Endothelial cell of umbilical vein (primary cell): ENCODE measurements around the gene SH3BGRL2. TPM values are rescaled to one million over a fixed set of nuclear protein-coding genes. Genes with fewer than 3 reads are reported as not detected.

Source experiments
- BruUV-seq: library from RNA; stranded (reverse); fragments of 400-500 nt; replicated peaks from 2 replicates; lab custom pipeline; 2021; lab: Mats Ljungman, UMichigan
- CTCF ChIA-PET: fragments of 300-600, 350-600 bp; sonication (Branson Sonifier 250); formaldehyde crosslinking; loops from one replicate; lab custom pipeline; 2021; ENCODE audit warnings: antibody characterized with exemption, inconsistent platforms; lab: Charles Lee
- POLR2A ChIA-PET: fragments of 300-600, 350-600 bp; sonication (Branson Sonifier 250); formaldehyde crosslinking; loops from one replicate; lab custom pipeline; 2021; ENCODE audit warnings: antibody characterized with exemption, inconsistent platforms; lab: Charles Lee
- DNase-seq: peaks from one replicate; pipeline ENCODE4 v3.0.0-alpha.2; 2011; ENCODE audit warnings: low read depth, low spot score
- FAIRE-seq: peaks from 2 replicates; lab custom pipeline; 2011; peaks lifted over from hg19 to GRCh38; lab: Jason Lieb, UNC
- H2AFZ ChIP-seq: 2 replicates; pipeline ENCODE4 v1.6.0; 2012; ENCODE audit warnings: low read depth, low read length, control low read depth, inconsistent platforms
- H3K27ac ChIP-seq: 2 replicates; pipeline ENCODE4 v1.5.1; 2011; ENCODE audit warnings: low read depth, mild to moderate bottlenecking, control low read depth, low read length, moderate library complexity; ENCODE audit not compliant: insufficient read depth
- H3K27me3 ChIP-seq, 2 experiments: 2 replicates each; pipeline versions ENCODE4 v1.6.0 to v1.6.1; 2011; ENCODE audit warnings: low read length in 2 of 2, mixed read lengths in 1 of 2; ENCODE audit not compliant: control insufficient read depth in 2 of 2, insufficient read depth in 2 of 2
- H3K36me3 ChIP-seq, 2 experiments: 2 replicates in 1 of 2; 3 replicates in 1 of 2; pipeline ENCODE4 v1.5.1; 2011; ENCODE audit warnings: low read length in 2 of 2, mild to moderate bottlenecking in 1 of 2, moderate library complexity in 1 of 2; ENCODE audit not compliant: control insufficient read depth in 2 of 2, insufficient read depth in 2 of 2; ENCODE audit errors: extremely low read depth in 1 of 2
- H3K4me1 ChIP-seq: 3 replicates; pipeline ENCODE4 v1.5.1; 2011; ENCODE audit warnings: mild to moderate bottlenecking, low read length; ENCODE audit not compliant: control insufficient read depth, insufficient read depth; ENCODE audit errors: extremely low read depth
- H3K4me2 ChIP-seq: 2 replicates; pipeline ENCODE4 v1.6.1; 2011; ENCODE audit warnings: low read length, control low read depth, mixed read lengths; ENCODE audit not compliant: insufficient read depth
- H3K4me3 ChIP-seq, 3 experiments: fragments of 200-600 bp in 1 of 3; sonication (generic), shearing (Covaris generic) in 1 of 3; replicated peaks in 1 of 3; 2 replicates each; pipeline ENCODE4 v1.5.1; 2011 to 2016; ENCODE audit warnings: control low read depth in 3 of 3, low read length in 3 of 3, mild to moderate bottlenecking in 2 of 3, inconsistent platforms in 1 of 3, low read depth in 1 of 3, moderate library complexity in 1 of 3; ENCODE audit not compliant: insufficient read depth in 1 of 3
- H3K79me2 ChIP-seq: 2 replicates; pipeline ENCODE4 v1.6.0; 2012; ENCODE audit warnings: low read length, inconsistent platforms; ENCODE audit not compliant: control insufficient read depth, insufficient read depth
- H3K9ac ChIP-seq: replicated peaks from 2 replicates; pipeline ENCODE3; 2011; ENCODE audit warnings: low read length, control low read depth; ENCODE audit not compliant: insufficient read depth; ENCODE audit errors: extremely low read depth
- H3K9me1 ChIP-seq: replicated peaks from 3 replicates; pipeline ENCODE4 v1.6.0; 2011; ENCODE audit warnings: mild to moderate bottlenecking, low read length; ENCODE audit not compliant: control insufficient read depth, insufficient read depth; ENCODE audit errors: extremely low read depth
- H3K9me3 ChIP-seq: replicated peaks from 2 replicates; pipeline ENCODE4 v1.5.1; 2012; ENCODE audit warnings: low read length, inconsistent platforms; ENCODE audit not compliant: control insufficient read depth, insufficient read depth
- H4K20me1 ChIP-seq: replicated peaks from 2 replicates; pipeline ENCODE3; 2011; ENCODE audit warnings: mild to moderate bottlenecking, low read length; ENCODE audit not compliant: control insufficient read depth, insufficient read depth; ENCODE audit errors: extremely low read depth
- CTCF ChIP-seq, 2 donors: IDR thresholded peaks; 1 replicate in 1 of 2; 2 replicates in 1 of 2; pipeline ENCODE4 v1.5.1; 2011; ENCODE audit warnings: low read length in 2 of 2, mild to moderate bottlenecking in 2 of 2, moderate library complexity in 2 of 2, control low read depth in 1 of 2, inconsistent platforms in 1 of 2, low read depth in 1 of 2; ENCODE audit not compliant: insufficient read depth in 1 of 2; ENCODE audit errors: extremely low read depth in 1 of 2
- FOS ChIP-seq: IDR thresholded peaks from 2 replicates; pipeline ENCODE4 v1.6.1; 2011; ENCODE audit warnings: mild to moderate bottlenecking, low read length, moderate library complexity, borderline replicate concordance; ENCODE audit not compliant: insufficient read depth
- GATA2 ChIP-seq: IDR thresholded peaks from 2 replicates; pipeline ENCODE4 v1.7.0; 2011; ENCODE audit warnings: low read depth, mild to moderate bottlenecking, moderate library complexity, mixed read lengths, low read length; ENCODE audit not compliant: insufficient read length, insufficient read depth
- JUN ChIP-seq: IDR thresholded peaks from 2 replicates; pipeline ENCODE4 v1.6.1; 2011; ENCODE audit warnings: borderline replicate concordance, low read depth; ENCODE audit not compliant: insufficient read length, insufficient read depth
- POLR2A ChIP-seq: IDR thresholded peaks from 2 replicates; pipeline ENCODE4 v1.6.1; 2012; ENCODE audit warnings: low read depth, mild to moderate bottlenecking, control low read depth, low read length
- POLR2AphosphoS5 ChIP-seq: IDR thresholded peaks from 2 replicates; pipeline ENCODE4 v1.6.1; 2012; ENCODE audit warnings: low read depth, mild to moderate bottlenecking, control low read depth, low read length, moderate library complexity; ENCODE audit not compliant: insufficient read depth
- dilution Hi-C: fragments of 300-500 bp; cut with MboI; formaldehyde crosslinking; loops from one replicate; pipeline ENCODE4 v1.15.0; 2019; ENCODE audit warnings: low sequenced_read_pairs; ENCODE audit not compliant: extremely low pct_ligation_motif_present
- intact Hi-C: fragments of 100-400 bp; cut with micrococcal nuclease; formaldehyde crosslinking; loops from one replicate; pipeline ENCODE4 v1.10.0; 2022
- polyA plus RNA-seq, 4 experiments: library from polyadenylated mRNA; depleted of rRNA in 3 of 4; stranded (reverse) in 3 of 4; unstranded in 1 of 4; fragments of >200 nt; gene quantifications; 2 replicates each; pipeline versions ENCODE4 v1.2.1 to v1.2.3, GENCODE V29; 2011 to 2012; ENCODE audit warnings: missing spikeins in 1 of 4
- total RNA-seq: library from RNA; stranded (reverse); gene quantifications from 2 replicates; pipeline ENCODE4 v1.2.3, GENCODE V29; 2021
- TF ChIP-seq, protein P1 (sequence below): IDR thresholded peaks from 2 replicates; pipeline ENCODE4 v1.6.1; 2011; ENCODE audit not compliant: insufficient read depth, insufficient read length

Gene SH3BGRL2
- total and polyA plus RNA-seq, 2 donors (not counting 3 experiments of a cell fraction or from before 2014, with no cell fraction given): 3.2 to 10.7 TPM

- CTCF ChIA-PET: interaction anchor here (0.8 to 4.9 kb wide), 9 partner anchors 13 to 236 kb away, joined by 3 to 20 read pairs (median 3); no protein-coding TSS in a partner anchor
Observed at GRCh38 chr6:79632580-79632979, 1.5 kb downstream of the SH3BGRL2 start.

More at GRCh38 chr6:79632580-79632979, 1.5 kb downstream of the SH3BGRL2 start:
- H3K4me2 ChIP-seq: peak overlapping the region; percentile 97
- TF ChIP-seq CTCF (IDR thresholded peaks at IDR 0.05; ENCODE audit: extremely low read depth in 1 of 2, insufficient read depth in 1 of 2, low read depth in 1 of 2, low read length in 2 of 2): no peak
- TF ChIP-seq, protein P1, sequence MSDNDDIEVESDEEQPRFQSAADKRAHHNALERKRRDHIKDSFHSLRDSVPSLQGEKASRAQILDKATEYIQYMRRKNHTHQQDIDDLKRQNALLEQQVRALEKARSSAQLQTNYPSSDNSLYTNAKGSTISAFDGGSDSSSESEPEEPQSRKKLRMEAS: no peak
- TF ChIP-seq GATA2: no peak
- TF ChIP-seq JUN: no peak
- no peak for TF ChIP-seq FOS
- no peak for TF ChIP-seq POLR2A
- no peak for TF ChIP-seq POLR2AphosphoS5
- H3K4me1 ChIP-seq: peaks cover 39% of the 10 kb centered on the region
- H3K36me3 ChIP-seq: no peaks in the 10 kb centered on the region
- H3K27me3 ChIP-seq: no peaks in the 10 kb centered on the region
- H3K9me1 ChIP-seq: no peaks in the 10 kb centered on the region
- dilution Hi-C loops: no loop called here
- POLR2A ChIA-PET: interaction anchor here (0.9 to 1.7 kb wide), 2 partner anchors 16 to 163 kb away, joined by 3 read pairs; no protein-coding TSS in a partner anchor
- H3K9me3 ChIP-seq: no peaks in the 10 kb centered on the region
- no peak overlapping the region for H3K9ac ChIP-seq
- DNase-seq (no peak), FAIRE-seq (no peak)
- H2AFZ ChIP-seq: no peak overlapping the region
- BruUV-seq: no TSS peak
- intact Hi-C loops: loop anchor here (5.0 kb wide), 1 partner anchor 555 kb away; the partner anchor contains the start of gene PHIP
- peak overlapping the region in 2 of 3 experiments; percentile 10 to 86 for H3K4me3 ChIP-seq
- H4K20me1 ChIP-seq: no peaks in the 10 kb centered on the region
- H3K27ac ChIP-seq: no peak overlapping the region
- H3K79me2 ChIP-seq: peaks cover 23% of the 10 kb centered on the region
